ENCODE results near the gene C15orf40. TPM values are rescaled to one million over a fixed set of nuclear protein-coding genes. Genes with fewer than 3 reads are reported as not detected.

The C15orf40 gene
- total and polyA plus RNA-seq, 2 of the 13 experiments (the other 11 are each of a cell fraction or from before 2014, with no cell fraction given): 24.0 to 26.3 TPM

- TF ChIP-seq ONECUT2 (CRISPR knock-in tag; IDR thresholded peaks at IDR 0.05): peak; percentile 38; the same call in 1 of the 2 replicates
- no peak for TF ChIP-seq ZNF33A (CRISPR knock-in tag; IDR thresholded peaks at IDR 0.05; ENCODE audit: borderline replicate concordance)
- no peak for TF ChIP-seq MTA1 (CRISPR knock-in tag; IDR thresholded peaks at IDR 0.05; ENCODE audit: borderline replicate concordance)
- TF ChIP-seq ELF1 (CRISPR knock-in tag; IDR thresholded peaks at IDR 0.05): peak; percentile 89
- no peak for TF ChIP-seq NPAS2 (CRISPR knock-in tag; IDR thresholded peaks at IDR 0.05; ENCODE audit: borderline replicate concordance)
- TF ChIP-seq NCOR1 (IDR thresholded peaks at IDR 0.05; ENCODE audit: borderline replicate concordance, low read length): no peak
- no peak for TF ChIP-seq MZF1 (CRISPR knock-in tag; IDR thresholded peaks at IDR 0.05; ENCODE audit: borderline replicate concordance)
- no peak for TF ChIP-seq TRIM24 (CRISPR knock-in tag; IDR thresholded peaks at IDR 0.05)
- TF ChIP-seq ZNF883 (CRISPR knock-in tag; IDR thresholded peaks at IDR 0.05; ENCODE audit: not compliant biosample characterization): peak; percentile 83
- peak; percentile 77 for TF ChIP-seq TAF1 (CRISPR knock-in tag; IDR thresholded peaks at IDR 0.05)
- peak; percentile 80; the same call in 1 of the 2 replicates for TF ChIP-seq ZNF841 (CRISPR knock-in tag; IDR thresholded peaks at IDR 0.05; ENCODE audit: borderline replicate concordance)
- peak; percentile 68; the same call in 1 of the 2 replicates for TF ChIP-seq ZSCAN30 (CRISPR knock-in tag; IDR thresholded peaks at IDR 0.05)
- no peak for TF ChIP-seq E2F5 (CRISPR knock-in tag; conservative IDR thresholded peaks at IDR 0.05)
- peak; percentile 53; the same call in 1 of the 2 replicates for TF ChIP-seq RXRB (CRISPR knock-in tag; IDR thresholded peaks at IDR 0.05; ENCODE audit: borderline replicate concordance)
- no peak for TF ChIP-seq ZNF556 (CRISPR knock-in tag; IDR thresholded peaks at IDR 0.05; ENCODE audit: borderline replicate concordance)
- TF ChIP-seq RBM39 (IDR thresholded peaks at IDR 0.05; ENCODE audit: low read depth, low read length, poor library complexity, severe bottlenecking): no peak
- TF ChIP-seq ARNT2 (CRISPR knock-in tag; IDR thresholded peaks at IDR 0.05; ENCODE audit: low read depth): peak; percentile 89
- no peak for TF ChIP-seq HNRNPL (IDR thresholded peaks at IDR 0.05; ENCODE audit: low read depth, low read length)
- TF ChIP-seq AHDC1 (CRISPR knock-in tag; IDR thresholded peaks at IDR 0.05; ENCODE audit: borderline replicate concordance): no peak
- no peak for TF ChIP-seq TCF7L2 (IDR thresholded peaks at IDR 0.05; ENCODE audit: low read depth, low read length)
- no peak for TF ChIP-seq HNRNPK (IDR thresholded peaks at IDR 0.05; ENCODE audit: low read depth, low read length, poor library complexity, severe bottlenecking)
- no peak for TF ChIP-seq ZNF572 (CRISPR knock-in tag; IDR thresholded peaks at IDR 0.05)
These were observed 25.6 kb downstream of the C15orf40 start, which contains the start of gene RAMAC (continued) for GRCh38 chr15:82985688-82986441.

Data from HepG2 (cell line).